HK-2 (cell line): ENCODE data around the gene ECM1.

Experiments used
- DNase-seq: peaks from one replicate; pipeline ENCODE4 v3.0.0-alpha.2; 2018; ENCODE audit not compliant: unreplicated experiment

Gene ECM1

GRCh38 chr1:150545486-150546032 is 37.6 kb downstream of the ECM1 start:
- DNase-seq, result no peak

- DNase-seq, result no peak
Observed at GRCh38 chr1:150546294-150546937, 38.5 kb downstream of the ECM1 start.

GRCh38 chr1:150548324-150548631 is 40.4 kb downstream of the ECM1 start:
- no peak for DNase-seq

GRCh38 chr1:150548632-150549495 is 41.0 kb downstream of the ECM1 start, which contains the start of gene ADAMTSL4:
Gene ADAMTSL4 (plus strand): TSS chr1:150549408. CDS start chr1:150552289, 2,881 bp downstream.
- DNase-seq, result peak; percentile 74

GRCh38 chr1:150549496-150550221 is 41.8 kb downstream of the ECM1 start:
- DNase-seq, result no peak

- no peak for DNase-seq
Observed at GRCh38 chr1:150550222-150551050, 42.5 kb downstream of the ECM1 start.

- no peak for DNase-seq
Observed at GRCh38 chr1:150551051-150551783, 43.3 kb downstream of the ECM1 start.

GRCh38 chr1:150551784-150552127 is 43.8 kb downstream of the ECM1 start:
- no peak for DNase-seq

- DNase-seq, result no peak
Observed at GRCh38 chr1:150552128-150552910, 44.4 kb downstream of the ECM1 start.

- DNase-seq, result no peak
Observed at GRCh38 chr1:150552911-150553289, 45.0 kb downstream of the ECM1 start.

GRCh38 chr1:150553392-150554085 is 45.6 kb downstream of the ECM1 start:
- DNase-seq, result no peak

- no peak for DNase-seq
Observed at GRCh38 chr1:150554086-150554452, 46.2 kb downstream of the ECM1 start.

GRCh38 chr1:150555198-150555970 is 47.5 kb downstream of the ECM1 start:
- DNase-seq, result no peak

GRCh38 chr1:150555971-150556865 is 48.3 kb downstream of the ECM1 start:
- DNase-seq, result no peak

- no peak for DNase-seq
Observed at GRCh38 chr1:150557065-150557600, 49.2 kb downstream of the ECM1 start.

GRCh38 chr1:150557813-150558212 is 49.9 kb downstream of the ECM1 start:
- DNase-seq, result no peak

- no peak for DNase-seq
Observed at GRCh38 chr1:150558303-150558704, 50.4 kb downstream of the ECM1 start.
